22Rv1 (cell line): Measurements from ENCODE around the gene PFDN2.

ENCODE experiments used
- H3K27ac ChIP-seq: fragments of 450-650 bp; 2 replicates; pipeline ENCODE4 v1.5.1; 2017
- ZFX ChIP-seq: fragments of 450-650 bp; IDR thresholded peaks from 2 replicates; pipeline ENCODE4 v1.6.1; 2017; ENCODE audit warnings: antibody characterized with exemption, borderline replicate concordance
- TF ChIP-seq, protein P1 (sequence below): fragments of 450-650 bp; IDR thresholded peaks from 2 replicates; pipeline ENCODE4 v1.5.1; 2017; ENCODE audit warnings: mild to moderate bottlenecking

Gene PFDN2, protein sequence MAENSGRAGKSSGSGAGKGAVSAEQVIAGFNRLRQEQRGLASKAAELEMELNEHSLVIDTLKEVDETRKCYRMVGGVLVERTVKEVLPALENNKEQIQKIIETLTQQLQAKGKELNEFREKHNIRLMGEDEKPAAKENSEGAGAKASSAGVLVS

DNA sequence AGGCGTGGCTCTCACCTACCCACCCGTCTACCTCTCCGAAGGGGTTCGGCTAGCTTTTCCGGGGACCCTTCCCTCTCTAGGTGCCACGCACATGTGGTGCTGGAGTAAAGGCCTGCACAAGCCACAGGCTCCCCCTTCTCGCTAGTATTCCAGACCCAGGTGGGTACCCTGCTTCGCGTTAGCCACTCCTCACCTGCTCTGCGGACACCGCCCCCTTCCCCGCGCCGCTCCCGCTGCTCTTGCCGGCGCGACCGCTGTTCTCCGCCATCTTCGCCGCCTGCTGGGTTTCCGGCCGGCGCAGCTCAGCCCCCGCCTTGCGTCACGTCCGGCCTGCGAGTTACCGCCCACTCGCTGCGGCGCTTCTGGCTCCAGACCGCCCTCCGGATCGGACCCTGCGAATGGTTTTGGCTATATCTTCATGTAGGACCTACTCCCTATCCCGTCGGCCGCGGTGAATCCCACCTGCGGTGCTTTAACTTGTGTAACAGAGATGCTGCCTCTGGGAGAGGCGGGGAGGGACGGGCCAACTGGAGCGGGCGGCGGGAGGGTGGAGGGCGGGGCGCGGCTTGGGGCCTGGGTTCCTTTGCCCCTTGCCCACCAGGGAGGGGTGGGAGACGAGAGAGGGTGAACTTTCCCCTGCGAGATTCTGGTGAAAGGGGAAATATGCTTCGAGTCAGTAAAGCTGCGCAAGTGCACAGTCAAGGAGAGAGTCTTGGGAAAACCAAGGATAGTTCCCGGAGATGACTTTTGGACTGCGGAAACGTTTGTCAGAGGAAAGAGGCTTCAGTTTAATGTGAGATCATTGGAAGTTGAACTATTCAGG lies at the start of gene PFDN2, which contains the start of gene NIT1:
PFDN2 (minus strand) TSS at position 279 of the 823 bp plus-strand sequence; CDS start at position 268, 11 bp downstream.
NIT1 (plus strand) TSS at position 347 of the 823 bp plus-strand sequence; CDS start at position 419, 72 bp downstream.
- TF ChIP-seq ZFX = no peak
- TF ChIP-seq, protein P1, sequence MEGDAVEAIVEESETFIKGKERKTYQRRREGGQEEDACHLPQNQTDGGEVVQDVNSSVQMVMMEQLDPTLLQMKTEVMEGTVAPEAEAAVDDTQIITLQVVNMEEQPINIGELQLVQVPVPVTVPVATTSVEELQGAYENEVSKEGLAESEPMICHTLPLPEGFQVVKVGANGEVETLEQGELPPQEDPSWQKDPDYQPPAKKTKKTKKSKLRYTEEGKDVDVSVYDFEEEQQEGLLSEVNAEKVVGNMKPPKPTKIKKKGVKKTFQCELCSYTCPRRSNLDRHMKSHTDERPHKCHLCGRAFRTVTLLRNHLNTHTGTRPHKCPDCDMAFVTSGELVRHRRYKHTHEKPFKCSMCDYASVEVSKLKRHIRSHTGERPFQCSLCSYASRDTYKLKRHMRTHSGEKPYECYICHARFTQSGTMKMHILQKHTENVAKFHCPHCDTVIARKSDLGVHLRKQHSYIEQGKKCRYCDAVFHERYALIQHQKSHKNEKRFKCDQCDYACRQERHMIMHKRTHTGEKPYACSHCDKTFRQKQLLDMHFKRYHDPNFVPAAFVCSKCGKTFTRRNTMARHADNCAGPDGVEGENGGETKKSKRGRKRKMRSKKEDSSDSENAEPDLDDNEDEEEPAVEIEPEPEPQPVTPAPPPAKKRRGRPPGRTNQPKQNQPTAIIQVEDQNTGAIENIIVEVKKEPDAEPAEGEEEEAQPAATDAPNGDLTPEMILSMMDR = no peak
- H3K27ac ChIP-seq = peak within 1 kb of the TSS; percentile 96

DNA sequence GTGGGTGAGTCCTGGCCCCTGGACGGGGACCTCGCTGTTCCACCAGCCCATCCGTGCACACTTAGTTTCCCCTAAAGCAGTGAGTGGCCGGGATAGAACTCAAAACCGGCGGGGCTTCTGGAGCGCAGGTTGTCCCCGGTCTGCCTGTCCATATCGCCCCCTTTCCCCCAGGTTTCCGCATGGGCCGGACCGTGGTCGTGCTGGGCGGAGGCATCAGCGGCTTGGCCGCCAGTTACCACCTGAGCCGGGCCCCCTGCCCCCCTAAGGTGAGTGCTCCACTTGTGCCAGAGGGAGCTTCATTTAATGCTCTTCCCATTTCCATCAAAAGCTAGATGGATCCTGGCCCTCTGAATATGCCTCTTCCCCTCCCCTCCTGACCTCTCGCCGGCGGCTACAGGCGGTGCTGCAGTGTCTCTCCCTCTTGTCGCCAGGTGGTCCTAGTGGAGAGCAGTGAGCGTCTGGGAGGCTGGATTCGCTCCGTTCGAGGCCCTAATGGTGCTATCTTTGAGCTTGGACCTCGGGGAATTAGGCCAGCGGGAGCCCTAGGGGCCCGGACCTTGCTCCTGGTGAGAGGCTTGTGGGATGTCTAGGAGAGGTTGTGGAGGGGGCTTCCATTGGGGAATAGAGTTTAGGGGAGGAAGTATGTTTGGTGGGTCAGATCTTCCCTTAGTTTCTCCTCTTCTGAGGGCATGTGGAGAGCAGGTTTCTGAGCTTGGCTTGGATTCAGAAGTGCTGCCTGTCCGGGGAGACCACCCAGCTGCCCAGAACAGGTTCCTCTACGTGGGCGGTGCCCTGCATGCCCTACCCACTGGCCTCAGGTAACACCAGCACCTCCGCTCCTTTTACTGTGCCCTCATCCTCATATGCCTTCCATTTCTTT lies 49.1 kb upstream of the PFDN2 start:
- H3K27ac ChIP-seq = peak overlapping the region; percentile 79
- TF ChIP-seq, protein P1 = no peak
- TF ChIP-seq ZFX = no peak

DNA sequence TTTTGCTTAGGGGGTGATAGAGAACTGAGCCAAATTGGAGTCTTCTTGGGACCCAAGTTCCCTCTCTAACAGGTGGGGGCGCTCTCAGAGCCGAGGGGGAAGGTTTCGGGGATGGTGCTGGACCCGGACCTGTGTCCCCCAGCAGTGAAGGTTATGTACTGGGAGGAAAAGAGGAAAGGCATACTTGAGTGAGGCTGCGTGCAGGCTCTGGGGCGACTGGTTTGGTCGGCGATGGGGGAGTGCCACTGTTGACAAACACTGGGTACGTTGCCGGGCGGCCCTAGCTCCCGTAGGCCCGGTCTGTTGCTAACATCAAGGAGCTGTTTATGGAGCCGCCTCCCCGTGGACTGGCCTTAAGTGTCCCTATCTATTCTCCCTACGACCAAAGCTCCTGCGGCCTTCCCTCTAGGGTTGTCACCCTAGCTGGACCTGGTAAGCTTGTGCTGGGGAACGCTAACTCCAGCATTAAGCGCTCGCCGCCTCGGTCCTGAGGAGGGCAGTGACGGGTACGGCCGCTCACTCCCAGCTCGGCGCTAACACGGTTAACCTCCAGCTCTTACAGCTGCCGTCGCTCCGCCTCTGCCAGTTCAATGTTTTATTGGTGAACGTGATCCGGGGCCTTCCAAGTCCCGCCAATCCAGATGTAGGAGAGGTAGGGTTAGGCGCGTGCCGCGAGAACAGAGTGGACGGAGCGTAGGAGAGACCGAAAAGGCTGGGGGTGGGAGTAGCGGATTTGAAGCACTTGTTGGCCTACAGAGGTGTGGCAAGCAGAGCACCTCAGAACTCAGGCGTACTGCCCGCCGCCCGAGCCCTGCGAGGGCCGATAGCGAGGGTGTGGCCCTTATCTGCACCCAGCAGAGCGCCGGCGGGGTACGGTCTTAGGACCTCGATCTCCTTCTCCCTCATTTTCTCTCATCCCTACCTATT lies 48.2 kb upstream of the PFDN2 start, which contains the start of gene PPOX:
PPOX (plus strand) TSS at position 685 of the 927 bp plus-strand sequence. CDS start 422 bp downstream, outside the sequence.
- H3K27ac ChIP-seq = peak within 1 kb of the TSS; percentile 79
- no peak for TF ChIP-seq ZFX
- TF ChIP-seq, protein P1 = peak; percentile 89

DNA sequence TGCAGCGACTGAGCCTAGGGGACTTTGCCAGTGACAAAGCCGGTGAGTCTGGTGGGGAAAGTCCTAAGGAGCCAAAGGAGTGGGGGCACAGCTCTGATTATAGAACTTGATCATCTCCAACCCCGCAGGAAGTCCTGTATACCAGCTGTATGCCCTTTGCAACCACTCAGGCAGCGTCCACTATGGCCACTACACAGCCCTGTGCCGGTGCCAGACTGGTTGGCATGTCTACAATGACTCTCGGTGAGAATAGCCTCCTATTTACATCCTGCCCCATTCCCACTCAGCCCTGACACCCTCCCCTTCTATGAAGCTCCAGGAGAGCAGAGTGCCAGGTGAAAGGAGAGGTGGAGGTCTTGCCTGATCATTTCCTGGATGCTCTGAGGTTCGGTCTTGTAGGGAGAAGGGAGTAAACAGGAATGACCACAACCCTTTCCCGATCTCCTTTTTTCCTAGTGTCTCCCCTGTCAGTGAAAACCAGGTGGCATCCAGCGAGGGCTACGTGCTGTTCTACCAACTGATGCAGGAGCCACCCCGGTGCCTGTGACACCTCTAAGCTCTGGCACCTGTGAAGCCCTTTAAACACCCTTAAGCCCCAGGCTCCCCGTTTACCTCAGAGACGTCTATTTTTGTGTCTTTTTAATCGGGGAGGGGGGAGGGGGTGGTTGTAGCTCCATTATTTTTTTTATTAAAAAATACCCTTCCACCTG lies 47.2 kb upstream of the PFDN2 start:
- H3K27ac ChIP-seq = peak overlapping the region; percentile 79
- TF ChIP-seq, protein P1 = no peak
- no peak for TF ChIP-seq ZFX

DNA sequence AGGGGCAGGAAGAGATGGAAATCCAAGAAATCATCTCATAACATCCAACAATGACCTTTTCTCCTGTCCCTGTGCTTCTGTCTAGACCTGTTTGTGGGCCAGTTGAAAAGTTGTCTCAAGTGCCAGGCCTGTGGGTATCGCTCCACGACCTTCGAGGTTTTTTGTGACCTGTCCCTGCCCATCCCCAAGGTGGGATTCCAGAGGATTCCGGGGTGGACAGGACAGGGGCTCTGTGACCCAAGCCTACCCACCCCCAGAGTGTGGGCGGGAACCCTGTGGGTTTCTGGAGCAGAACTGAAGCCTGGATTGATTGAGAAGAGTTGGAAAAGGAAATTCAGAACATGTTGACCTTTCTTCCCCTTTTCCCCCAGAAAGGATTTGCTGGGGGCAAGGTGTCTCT lies 46.0 kb upstream of the PFDN2 start:
- peak overlapping the region; percentile 79 for H3K27ac ChIP-seq
- no peak for TF ChIP-seq ZFX
- TF ChIP-seq, protein P1 = no peak

DNA sequence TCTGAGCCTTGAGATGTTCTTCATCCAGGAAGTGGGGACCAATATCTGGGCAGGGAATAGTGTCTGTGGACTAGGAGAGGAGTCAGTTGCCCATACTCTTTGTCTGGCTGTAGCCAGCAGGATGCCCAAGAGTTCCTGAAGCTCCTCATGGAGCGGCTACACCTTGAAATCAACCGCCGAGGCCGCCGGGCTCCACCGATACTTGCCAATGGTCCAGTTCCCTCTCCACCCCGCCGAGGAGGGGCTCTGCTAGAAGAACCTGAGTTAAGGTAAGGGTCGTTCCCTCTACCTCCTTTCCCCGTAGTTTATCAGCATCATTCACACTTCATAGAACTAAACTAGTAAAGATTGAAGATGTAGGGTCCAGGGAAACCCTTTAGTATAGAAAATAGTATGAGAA lies 45.0 kb upstream of the PFDN2 start:
- peak overlapping the region; percentile 79; the same call in 1 of the 2 replicates for H3K27ac ChIP-seq
- no peak for TF ChIP-seq ZFX
- TF ChIP-seq, protein P1 = no peak
